GM19397 (cell line): ENCODE results near the gene ERC2.

Experiments
- ATAC-seq: cut with Tn5 transposase; IDR thresholded peaks from one replicate; pipeline ENCODE4 v1.9.1; 2021; ENCODE audit warnings: mild to moderate bottlenecking, moderate library complexity; ENCODE audit not compliant: unreplicated experiment

Gene ERC2

GRCh38 chr3:55474213-55474632 is 994.0 kb downstream of the ERC2 start:
- no peak for ATAC-seq

- ATAC-seq = no peak
Observed at GRCh38 chr3:55473788-55474187, 994.5 kb downstream of the ERC2 start.

- ATAC-seq = no peak
Observed at GRCh38 chr3:55471522-55472280, 996.6 kb downstream of the ERC2 start.

GRCh38 chr3:55471084-55471483 is 997.2 kb downstream of the ERC2 start:
- ATAC-seq = no peak

GRCh38 chr3:55469957-55470526 is 998.2 kb downstream of the ERC2 start:
- no peak for ATAC-seq

- no peak for ATAC-seq
Observed at GRCh38 chr3:55468251-55468650, 1000.0 kb downstream of the ERC2 start.

- ATAC-seq = no peak
Observed at GRCh38 chr3:55467099-55467498, 1001.2 kb downstream of the ERC2 start.

GRCh38 chr3:55466526-55466925 is 1001.7 kb downstream of the ERC2 start:
- no peak for ATAC-seq

- ATAC-seq = no peak
Observed at GRCh38 chr3:55461896-55462295, 1006.4 kb downstream of the ERC2 start.

GRCh38 chr3:55459838-55460237 is 1008.4 kb downstream of the ERC2 start:
- ATAC-seq = no peak
